KMS-11 (cell line): ENCODE results near the gene TBC1D22B.
A peak's percentile ranks its signal among the peaks of the same experiment; 100 is the strongest.

ENCODE experiments used
- H2AFZ ChIP-seq: fragments of 200-600 bp; sonication (generic); 2 replicates; pipeline ENCODE4 v1.6.1; 2016; ENCODE audit warnings: antibody characterized with exemption, mixed run types, low read depth
- H3K27ac ChIP-seq: fragments of 200-600 bp; sonication (generic); 2 replicates; pipeline ENCODE4 v1.6.1; 2016; ENCODE audit warnings: mild to moderate bottlenecking, mixed run types
- H3K27me3 ChIP-seq: fragments of 200-600 bp; sonication (generic); 2 replicates; pipeline ENCODE4 v1.6.1; 2017; ENCODE audit warnings: mild to moderate bottlenecking, low read depth, mixed run types, moderate library complexity; ENCODE audit not compliant: insufficient read depth
- H3K36me3 ChIP-seq: fragments of 200-600 bp; sonication (generic); 2 replicates; pipeline ENCODE4 v1.6.1; 2017; ENCODE audit warnings: mild to moderate bottlenecking, mixed run types; ENCODE audit not compliant: insufficient read depth
- H3K4me1 ChIP-seq: fragments of 200-600 bp; sonication (generic); 2 replicates; pipeline ENCODE4 v1.6.1; 2016; ENCODE audit warnings: mild to moderate bottlenecking, low read depth, mixed run types; ENCODE audit not compliant: poor library complexity, severe bottlenecking
- H3K4me2 ChIP-seq: fragments of 200-600 bp; sonication (generic); 2 replicates; pipeline ENCODE4 v1.7.0; 2016; ENCODE audit warnings: mild to moderate bottlenecking, mixed run types
- H3K4me3 ChIP-seq: fragments of 200-600 bp; sonication (generic); IDR thresholded peaks from 2 replicates; pipeline ENCODE4 v1.6.1; 2017; ENCODE audit warnings: low read depth, low read length, mixed read lengths; ENCODE audit not compliant: insufficient read depth
- H3K79me2 ChIP-seq: fragments of 200-600 bp; sonication (generic); 2 replicates; pipeline ENCODE4 v1.6.1; 2016; ENCODE audit warnings: low read depth, mixed run types; ENCODE audit not compliant: insufficient read depth
- H3K9ac ChIP-seq: fragments of 200-600 bp; sonication (generic); 2 replicates; pipeline ENCODE4 v1.6.1; 2016; ENCODE audit warnings: mild to moderate bottlenecking, mixed run types
- H4K20me1 ChIP-seq: fragments of 200-600 bp; sonication (generic); 2 replicates; pipeline ENCODE4 v1.6.1; 2016; ENCODE audit warnings: mild to moderate bottlenecking, mixed run types; ENCODE audit not compliant: insufficient read depth
- CTCF ChIP-seq: fragments of 200-600 bp; sonication (generic); conservative IDR thresholded peaks from 2 replicates; pipeline ENCODE4 v1.6.1; 2017; ENCODE audit warnings: low read depth, mild to moderate bottlenecking, antibody characterized with exemption, low read length, moderate library complexity, mixed read lengths

Gene TBC1D22B

GRCh38 chr6:37237789-37238188 is 19.8 kb upstream of the TBC1D22B start:
- H3K4me2 ChIP-seq: no peak overlapping the region
- H3K9ac ChIP-seq: no peak overlapping the region
- H4K20me1 ChIP-seq: no peaks in the 10 kb centered on the region
- H2AFZ ChIP-seq: no peak overlapping the region
- H3K4me1 ChIP-seq: peaks cover 13% of the 10 kb centered on the region
- no peaks in the 10 kb centered on the region for H3K36me3 ChIP-seq
- no peaks in the 10 kb centered on the region for H3K27me3 ChIP-seq
- TF ChIP-seq CTCF: no peak
- no peaks in the 10 kb centered on the region for H3K79me2 ChIP-seq
- H3K27ac ChIP-seq: no peak overlapping the region
- H3K4me3 ChIP-seq: no peak overlapping the region

GRCh38 chr6:37238381-37238780 is 19.2 kb upstream of the TBC1D22B start:
- peaks cover 13% of the 10 kb centered on the region for H3K4me1 ChIP-seq
- H4K20me1 ChIP-seq: no peaks in the 10 kb centered on the region
- no peak for TF ChIP-seq CTCF
- H3K79me2 ChIP-seq: no peaks in the 10 kb centered on the region
- no peak overlapping the region for H3K4me2 ChIP-seq
- no peak overlapping the region for H3K9ac ChIP-seq
- no peaks in the 10 kb centered on the region for H3K36me3 ChIP-seq
- H3K27me3 ChIP-seq: no peaks in the 10 kb centered on the region
- H3K27ac ChIP-seq: no peak overlapping the region
- no peak overlapping the region for H3K4me3 ChIP-seq
- H2AFZ ChIP-seq: no peak overlapping the region

GRCh38 chr6:37239526-37239925 is 18.0 kb upstream of the TBC1D22B start:
- no peak overlapping the region for H3K27ac ChIP-seq
- H3K36me3 ChIP-seq: no peaks in the 10 kb centered on the region
- H3K4me2 ChIP-seq: 0 out of 2 replicates have a peak overlapping the region, but pooled peaks have one; percentile 18
- no peaks in the 10 kb centered on the region for H3K27me3 ChIP-seq
- no peak overlapping the region for H3K9ac ChIP-seq
- no peak overlapping the region for H3K4me3 ChIP-seq
- TF ChIP-seq CTCF: no peak
- no peak overlapping the region for H2AFZ ChIP-seq
- peaks cover 13% of the 10 kb centered on the region for H3K4me1 ChIP-seq
- H4K20me1 ChIP-seq: no peaks in the 10 kb centered on the region
- H3K79me2 ChIP-seq: no peaks in the 10 kb centered on the region

- no peak overlapping the region for H3K9ac ChIP-seq
- H3K27ac ChIP-seq: no peak overlapping the region
- no peaks in the 10 kb centered on the region for H3K79me2 ChIP-seq
- no peak for TF ChIP-seq CTCF
- peaks cover 13% of the 10 kb centered on the region for H3K4me1 ChIP-seq
- H3K27me3 ChIP-seq: no peaks in the 10 kb centered on the region
- H2AFZ ChIP-seq: no peak overlapping the region
- no peak overlapping the region for H3K4me3 ChIP-seq
- no peaks in the 10 kb centered on the region for H4K20me1 ChIP-seq
- peak overlapping the region; percentile 18; the same call in 1 of the 2 replicates for H3K4me2 ChIP-seq
- no peaks in the 10 kb centered on the region for H3K36me3 ChIP-seq
Observed at GRCh38 chr6:37239950-37240713, 17.4 kb upstream of the TBC1D22B start.
